ENCODE results near the gene MAP4K3. TPM values are rescaled to one million over a fixed set of nuclear protein-coding genes. Genes with fewer than 3 reads are reported as not detected.

The MAP4K3 gene
- total and polyA plus RNA-seq, 9 of the 15 experiments (the other 6 are each of a cell fraction or from before 2014, with no cell fraction given), result 3.1 to 30.0 (median 16.9) TPM

- Histone ChIP-seq H3K27ac (ENCODE audit: extremely low read depth, low read depth, low read length) (no peak overlapping the region), H3K36me3 (ENCODE audit: control insufficient read depth, insufficient read depth, low read length) (no peaks in the 10 kb centered on the region; the same call in 2 of the 3 replicates), H2AFZ (ENCODE audit: low read depth, low read length) (no peak overlapping the region), H3K27me3 (ENCODE audit: control insufficient read depth in 2 of 2, insufficient read depth in 2 of 2, low read length in 2 of 2) (no peaks in the 10 kb centered on the region), H3K4me1 (replicated peaks in 1 of 2; ENCODE audit: control insufficient read depth in 2 of 2, insufficient read depth in 2 of 2, low read length in 2 of 2) (no peaks in the 10 kb centered on the region), H3K79me2 (ENCODE audit: control insufficient read depth, insufficient read depth, low read length) (no peaks in the 10 kb centered on the region), H3K4me3 (no peak overlapping the region), H3K4me2 (ENCODE audit: insufficient read depth, low read length) (no peak overlapping the region), H3K9ac (ENCODE audit: insufficient read depth in 1 of 2, low read depth in 2 of 2, low read length in 2 of 2) (no peak overlapping the region), H4K20me1 (replicated peaks; ENCODE audit: control insufficient read depth, insufficient read depth, low read length) (no peaks in the 10 kb centered on the region), H3K9me3 (replicated peaks; ENCODE audit: control insufficient read depth, insufficient read depth, low read depth, low read length) (no peaks in the 10 kb centered on the region), H3K9me1 (ENCODE audit: control insufficient read depth, insufficient read depth, low read length) (no peaks in the 10 kb centered on the region)
- no peak for ATAC-seq
- DNase-seq (ENCODE audit: extremely low read depth in 1 of 4, low spot score in 3 of 4), result no peak
- no peak for TF ChIP-seq HEY1 (CRISPR knock-in tag; IDR thresholded peaks at IDR 0.05; ENCODE audit: borderline replicate concordance)
- no peak for TF ChIP-seq MTF1 (CRISPR knock-in tag; IDR thresholded peaks at IDR 0.05; ENCODE audit: borderline replicate concordance)
- TF ChIP-seq MEF2D (tag; conservative IDR thresholded peaks at IDR 0.05; ENCODE audit: low read depth), result no peak
- no peak for TF ChIP-seq NEUROD1 (IDR thresholded peaks at IDR 0.05; ENCODE audit: borderline replicate concordance, low read depth, low read length, partially characterized antibody)
- no peak for TF ChIP-seq TAL1 (IDR thresholded peaks at IDR 0.05)
- no peak for TF ChIP-seq ZNF639 (CRISPR knock-in tag; conservative IDR thresholded peaks at IDR 0.05 in 1 of 2, IDR thresholded peaks at IDR 0.05 in 1 of 2)
- no peak for TF ChIP-seq CBX8 (IDR thresholded peaks at IDR 0.05; ENCODE audit: borderline replicate concordance, extremely low read depth, low read depth, low read length, poor library complexity, severe bottlenecking)
- TF ChIP-seq SIX5 (IDR thresholded peaks at IDR 0.05; ENCODE audit: borderline replicate concordance in 1 of 2, insufficient read depth in 1 of 2, low read depth in 1 of 2, low read length in 2 of 2), result no peak
- TF ChIP-seq ID3 (CRISPR knock-in tag; IDR thresholded peaks at IDR 0.05), result no peak
- TF ChIP-seq ID3 (tag; IDR thresholded peaks at IDR 0.05), result no peak
- TF ChIP-seq IRF1 (CRISPR knock-in tag; IDR thresholded peaks at IDR 0.05; ENCODE audit: borderline replicate concordance), result no peak
- no peak for TF ChIP-seq KLF13 (tag; IDR thresholded peaks at IDR 0.05; ENCODE audit: borderline replicate concordance, low read depth)
- FAIRE-seq, result no peak
- CTCF ChIA-PET (ENCODE audit: low intra/inter-chr PET ratio), result no interaction called here
- WGBS (ENCODE audit: insufficient coverage, low coverage, missing lambda C conversion rate), result 97% methylated on average over 5 of the region's 5 CpGs
- intact Hi-C loops (cut with micrococcal nuclease), result no loop called here
- in situ Hi-C loops (cut with MboI), result no loop called here
- BruUV-seq (replicated peaks), result no TSS peak
- POLR2A ChIA-PET, result interaction anchor here (1.1 kb wide), 1 partner anchor 14 kb away, joined by 3 read pairs; no protein-coding TSS in a partner anchor
These were observed 15.3 kb upstream of the MAP4K3 start for GRCh38 chr2:39452396-39452795.
